Panc1 (cell line): ENCODE measurements around the gene UBE2J2. TPM values are rescaled to one million over a fixed set of nuclear protein-coding genes. Genes with fewer than 3 reads are reported as not detected.

Experiments
- ATAC-seq: fragments of 200-7000 bp; cut with Tn5 transposase; 2 replicates; pipeline ENCODE4 v1.9.1; 2020; ENCODE audit warnings: mild to moderate bottlenecking, moderate library complexity
- BruUV-seq: library from RNA; stranded (reverse); fragments of 400-500 nt; replicated peaks from 2 replicates; lab custom pipeline; 2021; lab: Mats Ljungman, UMichigan
- CTCF ChIA-PET: fragments of 300-600 bp; sonication (Branson Sonifier 250); formaldehyde crosslinking; loops from one replicate; lab custom pipeline; 2022; ENCODE audit warnings: antibody characterized with exemption; lab: Charles Lee
- POLR2A ChIA-PET: fragments of 300-600 bp; sonication (Branson Sonifier 250); formaldehyde crosslinking; loops from one replicate; lab custom pipeline; 2022; ENCODE audit warnings: antibody characterized with exemption; lab: Charles Lee
- DNase-seq: peaks from one replicate; pipeline ENCODE4 v3.0.0-alpha.2; 2010; ENCODE audit warnings: low read depth, low spot score
- H3K27ac ChIP-seq: 2 replicates; pipeline ENCODE4 v1.5.1; 2011; ENCODE audit warnings: mild to moderate bottlenecking, low read length, inconsistent platforms
- H3K27me3 ChIP-seq: fragments of 200-500 bp; sonication (Bioruptor generic); 2 replicates; pipeline ENCODE4 v1.6.0; 2014; ENCODE audit warnings: low read length, inconsistent platforms; ENCODE audit not compliant: control insufficient read depth, insufficient read depth
- H3K36me3 ChIP-seq: fragments of 200-500 bp; sonication (Bioruptor generic); 2 replicates; pipeline ENCODE4 v1.5.1; 2014; ENCODE audit warnings: inconsistent platforms, mild to moderate bottlenecking, low read length, moderate library complexity; ENCODE audit not compliant: control insufficient read depth, insufficient read depth
- H3K4me1 ChIP-seq: 2 replicates; pipeline ENCODE4 v1.5.1; 2011; ENCODE audit warnings: inconsistent platforms, mild to moderate bottlenecking, low read length, moderate library complexity; ENCODE audit not compliant: control insufficient read depth, insufficient read depth
- H3K4me3 ChIP-seq, 2 experiments: 2 replicates each; pipeline ENCODE4 v1.5.1; 2011 to 2012; ENCODE audit warnings: low read depth in 2 of 2, low read length in 2 of 2, mild to moderate bottlenecking in 2 of 2, inconsistent platforms in 1 of 2, moderate library complexity in 1 of 2
- H3K9me3 ChIP-seq: fragments of 200-500 bp; sonication (Bioruptor generic); 2 replicates; pipeline ENCODE4 v1.5.1; 2014; ENCODE audit warnings: low read depth, mild to moderate bottlenecking, inconsistent platforms, low read length, moderate library complexity; ENCODE audit not compliant: control insufficient read depth, insufficient read depth
- CTCF ChIP-seq: fragments of 450-650 bp; IDR thresholded peaks from 2 replicates; pipeline ENCODE4 v1.5.1; 2017; ENCODE audit warnings: mild to moderate bottlenecking
- POLR2AphosphoS5 ChIP-seq: IDR thresholded peaks from 2 replicates; pipeline ENCODE4 v1.6.1; 2012; ENCODE audit warnings: mild to moderate bottlenecking, low read depth, low read length, moderate library complexity
- SIN3A ChIP-seq: IDR thresholded peaks from 2 replicates; pipeline ENCODE4 v1.6.1; 2012; ENCODE audit warnings: low read depth, mild to moderate bottlenecking, low read length, moderate library complexity, borderline replicate concordance; ENCODE audit not compliant: insufficient read depth
- TCF7L2 ChIP-seq: IDR thresholded peaks from 2 replicates; pipeline ENCODE4 v1.6.1; 2011; ENCODE audit warnings: mild to moderate bottlenecking, low read depth, low read length, inconsistent platforms
- in situ Hi-C: cut with HindIII; loops from 2 replicates; pipeline ENCODE4 v1.10.0; 2016; ENCODE audit warnings: low sequenced_read_pairs, low pct_unique_long_range_greater_than_20kb
- intact Hi-C: fragments of 100-400 bp; cut with micrococcal nuclease; formaldehyde crosslinking; loops from one replicate; pipeline ENCODE4 v1.10.0; 2022; ENCODE audit not compliant: unreplicated experiment
- total RNA-seq: library from RNA; stranded (reverse); gene quantifications from one replicate; pipeline ENCODE4 v1.2.1, GENCODE V29; 2021; ENCODE audit not compliant: unreplicated experiment
- TF ChIP-seq, protein P1 (sequence below), 2 experiments: IDR thresholded peaks; 2 replicates each; pipeline ENCODE4 v1.6.1; 2011 to 2012; ENCODE audit warnings: low read depth in 2 of 2, control low read depth in 1 of 2, low read length in 1 of 2, mild to moderate bottlenecking in 1 of 2, moderate library complexity in 1 of 2; ENCODE audit not compliant: insufficient read depth in 1 of 2

The UBE2J2 gene
- total RNA-seq, 1 experiment from 2014 or later = 101 TPM

- Histone ChIP-seq H3K36me3 (no peaks in the 10 kb centered on the region), H3K9me3 (no peaks in the 10 kb centered on the region), H3K27ac (no peak overlapping the region), H3K4me3 (no peak overlapping the region), H3K27me3 (no peaks in the 10 kb centered on the region), H3K4me1 (peaks cover 18% of the 10 kb centered on the region)
- TF ChIP-seq POLR2AphosphoS5 (no peak), CTCF (no peak), SIN3A (no peak), TCF7L2 (no peak)
- TF ChIP-seq, protein P1, sequence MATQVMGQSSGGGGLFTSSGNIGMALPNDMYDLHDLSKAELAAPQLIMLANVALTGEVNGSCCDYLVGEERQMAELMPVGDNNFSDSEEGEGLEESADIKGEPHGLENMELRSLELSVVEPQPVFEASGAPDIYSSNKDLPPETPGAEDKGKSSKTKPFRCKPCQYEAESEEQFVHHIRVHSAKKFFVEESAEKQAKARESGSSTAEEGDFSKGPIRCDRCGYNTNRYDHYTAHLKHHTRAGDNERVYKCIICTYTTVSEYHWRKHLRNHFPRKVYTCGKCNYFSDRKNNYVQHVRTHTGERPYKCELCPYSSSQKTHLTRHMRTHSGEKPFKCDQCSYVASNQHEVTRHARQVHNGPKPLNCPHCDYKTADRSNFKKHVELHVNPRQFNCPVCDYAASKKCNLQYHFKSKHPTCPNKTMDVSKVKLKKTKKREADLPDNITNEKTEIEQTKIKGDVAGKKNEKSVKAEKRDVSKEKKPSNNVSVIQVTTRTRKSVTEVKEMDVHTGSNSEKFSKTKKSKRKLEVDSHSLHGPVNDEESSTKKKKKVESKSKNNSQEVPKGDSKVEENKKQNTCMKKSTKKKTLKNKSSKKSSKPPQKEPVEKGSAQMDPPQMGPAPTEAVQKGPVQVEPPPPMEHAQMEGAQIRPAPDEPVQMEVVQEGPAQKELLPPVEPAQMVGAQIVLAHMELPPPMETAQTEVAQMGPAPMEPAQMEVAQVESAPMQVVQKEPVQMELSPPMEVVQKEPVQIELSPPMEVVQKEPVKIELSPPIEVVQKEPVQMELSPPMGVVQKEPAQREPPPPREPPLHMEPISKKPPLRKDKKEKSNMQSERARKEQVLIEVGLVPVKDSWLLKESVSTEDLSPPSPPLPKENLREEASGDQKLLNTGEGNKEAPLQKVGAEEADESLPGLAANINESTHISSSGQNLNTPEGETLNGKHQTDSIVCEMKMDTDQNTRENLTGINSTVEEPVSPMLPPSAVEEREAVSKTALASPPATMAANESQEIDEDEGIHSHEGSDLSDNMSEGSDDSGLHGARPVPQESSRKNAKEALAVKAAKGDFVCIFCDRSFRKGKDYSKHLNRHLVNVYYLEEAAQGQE (IDR thresholded peaks at IDR 0.05; ENCODE audit: insufficient read depth in 1 of 2, low read depth in 2 of 2, low read length in 1 of 2) = no peak
- CTCF ChIA-PET = interaction anchor here (0.5 kb wide), 1 partner anchor 107 kb away, joined by 3 read pairs; no protein-coding TSS in a partner anchor
- in situ Hi-C loops (no loop called here), intact Hi-C loops (no loop called here)
- no peak for DNase-seq
- POLR2A ChIA-PET = no interaction called here
- ATAC-seq = peak; percentile 5; the same call in 1 of the 2 replicates
- BruUV-seq = no TSS peak
Observed at GRCh38 chr1:1285102-1285571, 11.5 kb upstream of the UBE2J2 start.

- intact Hi-C loops (no loop called here), in situ Hi-C loops (no loop called here)
- ChIA-PET CTCF (interaction anchor here (0.5 to 0.6 kb wide), 2 partner anchors 106 to 165 kb away, joined by 3 to 4 read pairs; no protein-coding TSS in a partner anchor), POLR2A (no interaction called here)
- BruUV-seq = no TSS peak
- DNase-seq (no peak), ATAC-seq (0 out of 2 replicates have a peak, but pooled peaks have one; percentile 8)
- H3K4me3 ChIP-seq = no peak overlapping the region
- H3K27ac ChIP-seq = no peak overlapping the region
- H3K36me3 ChIP-seq = no peaks in the 10 kb centered on the region
- no peak for TF ChIP-seq SIN3A
- no peak for TF ChIP-seq CTCF
- TF ChIP-seq POLR2AphosphoS5 = no peak
- peaks cover 18% of the 10 kb centered on the region for H3K4me1 ChIP-seq
- no peaks in the 10 kb centered on the region for H3K27me3 ChIP-seq
- H3K9me3 ChIP-seq = no peaks in the 10 kb centered on the region
Observed at GRCh38 chr1:1284221-1285101, 10.8 kb upstream of the UBE2J2 start.
